HAP-1 (cell line): ENCODE results near the gene BOD1.

Experiments used
- DNase-seq, 2 experiments: peaks; one replicate each; pipeline ENCODE4 v3.0.0-alpha.2; 2016 to 2020; ENCODE audit warnings: low spot score in 2 of 2
- H3K27me3 ChIP-seq: fragments of 250-450 bp; sonication (Bioruptor Pico); 2 replicates; pipeline ENCODE4 v1.5.1; 2020; ENCODE audit warnings: low read depth, mild to moderate bottlenecking, moderate library complexity
- H3K36me3 ChIP-seq: fragments of 250-450 bp; sonication (Bioruptor Pico); replicated peaks from 2 replicates; pipeline ENCODE4 v1.5.1; 2020; ENCODE audit warnings: mild to moderate bottlenecking
- H3K4me1 ChIP-seq: fragments of 250-450 bp; sonication (Bioruptor Pico); 2 replicates; pipeline ENCODE4 v1.5.1; 2020; ENCODE audit warnings: mild to moderate bottlenecking
- H3K4me3 ChIP-seq: fragments of 250-450 bp; sonication (Bioruptor Pico); 2 replicates; pipeline ENCODE4 v1.5.1; 2020; ENCODE audit warnings: mild to moderate bottlenecking, moderate library complexity
- H3K9me3 ChIP-seq: fragments of 250-450 bp; sonication (Bioruptor Pico); 2 replicates; pipeline ENCODE4 v1.5.1; 2020; ENCODE audit warnings: mild to moderate bottlenecking, moderate library complexity
- in situ Hi-C: fragments of 300-500 bp; cut with MboI; formaldehyde crosslinking; loops from 3 replicates; pipeline ENCODE4 v1.14.3; 2020; ENCODE audit warnings: low sequenced_read_pairs, inconsistent platforms, mixed read lengths

The BOD1 gene

GRCh38 chr5:173616577-173617118, at the start of gene BOD1:
Gene BOD1, minus strand, starts transcription at chr5:173616650. Its CDS starts 214 bp downstream, at chr5:173616436.
- in situ Hi-C loops: no loop called here
- Histone ChIP-seq H3K4me1 (peaks cover 17% of the 10 kb centered on the region), H3K36me3 (peaks cover 24% of the 10 kb centered on the region), H3K9me3 (no peaks in the 10 kb centered on the region), H3K27me3 (no peaks in the 10 kb centered on the region), H3K4me3 (peak within 1 kb of the TSS; percentile 80)
- peak; percentile 95 to 97 for DNase-seq

- H3K9me3 ChIP-seq: no peaks in the 10 kb centered on the region
- in situ Hi-C loops: no loop called here
- no peak for DNase-seq
- no peaks in the 10 kb centered on the region for H3K4me1 ChIP-seq
- H3K27me3 ChIP-seq: no peaks in the 10 kb centered on the region
- no peaks in the 10 kb centered on the region for H3K36me3 ChIP-seq
- H3K4me3 ChIP-seq: no peak overlapping the region
These were observed 48.9 kb upstream of the BOD1 start for GRCh38 chr5:173665326-173665725.

- in situ Hi-C loops: no loop called here
- Histone ChIP-seq H3K36me3 (no peaks in the 10 kb centered on the region), H3K27me3 (no peaks in the 10 kb centered on the region), H3K9me3 (no peaks in the 10 kb centered on the region), H3K4me3 (no peak overlapping the region), H3K4me1 (no peaks in the 10 kb centered on the region)
- DNase-seq: no peak
These were observed 47.7 kb upstream of the BOD1 start for GRCh38 chr5:173664154-173664526.

GRCh38 chr5:173663352-173664153, 47.1 kb upstream of the BOD1 start:
- in situ Hi-C loops: no loop called here
- no peaks in the 10 kb centered on the region for H3K36me3 ChIP-seq
- no peaks in the 10 kb centered on the region for H3K27me3 ChIP-seq
- no peaks in the 10 kb centered on the region for H3K4me1 ChIP-seq
- no peaks in the 10 kb centered on the region for H3K9me3 ChIP-seq
- no peak overlapping the region for H3K4me3 ChIP-seq
- DNase-seq: no peak

- no peak overlapping the region for H3K4me3 ChIP-seq
- no peaks in the 10 kb centered on the region for H3K9me3 ChIP-seq
- H3K36me3 ChIP-seq: no peaks in the 10 kb centered on the region
- DNase-seq: no peak
- H3K4me1 ChIP-seq: no peaks in the 10 kb centered on the region
- no peaks in the 10 kb centered on the region for H3K27me3 ChIP-seq
- in situ Hi-C loops: no loop called here
These were observed 46.3 kb upstream of the BOD1 start for GRCh38 chr5:173662581-173663351.

GRCh38 chr5:173660481-173661280, 44.2 kb upstream of the BOD1 start:
- Histone ChIP-seq H3K4me3 (no peak overlapping the region), H3K9me3 (no peaks in the 10 kb centered on the region), H3K27me3 (no peaks in the 10 kb centered on the region), H3K36me3 (no peaks in the 10 kb centered on the region), H3K4me1 (no peaks in the 10 kb centered on the region)
- no peak for DNase-seq
- in situ Hi-C loops: no loop called here

GRCh38 chr5:173659423-173659822, 43.0 kb upstream of the BOD1 start:
- Histone ChIP-seq H3K27me3 (no peaks in the 10 kb centered on the region), H3K4me1 (no peaks in the 10 kb centered on the region), H3K9me3 (no peaks in the 10 kb centered on the region), H3K4me3 (no peak overlapping the region), H3K36me3 (no peaks in the 10 kb centered on the region)
- in situ Hi-C loops: no loop called here
- DNase-seq: no peak

- Histone ChIP-seq H3K4me1 (no peaks in the 10 kb centered on the region), H3K27me3 (no peaks in the 10 kb centered on the region), H3K4me3 (no peak overlapping the region), H3K9me3 (no peaks in the 10 kb centered on the region), H3K36me3 (no peaks in the 10 kb centered on the region)
- in situ Hi-C loops: no loop called here
- DNase-seq: no peak
These were observed 41.4 kb upstream of the BOD1 start for GRCh38 chr5:173657741-173658356.

GRCh38 chr5:173655196-173655797, 38.8 kb upstream of the BOD1 start:
- Histone ChIP-seq H3K4me3 (no peak overlapping the region), H3K9me3 (no peaks in the 10 kb centered on the region; the same call in 1 of the 2 replicates), H3K4me1 (no peaks in the 10 kb centered on the region), H3K36me3 (no peaks in the 10 kb centered on the region), H3K27me3 (no peaks in the 10 kb centered on the region)
- no peak for DNase-seq
- in situ Hi-C loops: no loop called here

- no peaks in the 10 kb centered on the region for H3K36me3 ChIP-seq
- H3K9me3 ChIP-seq: no peaks in the 10 kb centered on the region; the same call in 1 of the 2 replicates
- no peaks in the 10 kb centered on the region for H3K4me1 ChIP-seq
- DNase-seq: no peak
- no peaks in the 10 kb centered on the region for H3K27me3 ChIP-seq
- no peak overlapping the region for H3K4me3 ChIP-seq
- in situ Hi-C loops: no loop called here
These were observed 37.5 kb upstream of the BOD1 start for GRCh38 chr5:173653822-173654523.

GRCh38 chr5:173648308-173648866, 31.9 kb upstream of the BOD1 start:
- Histone ChIP-seq H3K4me3 (no peak overlapping the region), H3K36me3 (no peaks in the 10 kb centered on the region), H3K4me1 (no peaks in the 10 kb centered on the region), H3K27me3 (no peaks in the 10 kb centered on the region), H3K9me3 (no peaks in the 10 kb centered on the region; the same call in 1 of the 2 replicates)
- in situ Hi-C loops: no loop called here
- DNase-seq: no peak

- H3K4me1 ChIP-seq: no peaks in the 10 kb centered on the region
- H3K4me3 ChIP-seq: no peak overlapping the region
- in situ Hi-C loops: no loop called here
- no peak for DNase-seq
- H3K27me3 ChIP-seq: no peaks in the 10 kb centered on the region
- no peaks in the 10 kb centered on the region for H3K36me3 ChIP-seq
- H3K9me3 ChIP-seq: no peaks in the 10 kb centered on the region; the same call in 1 of the 2 replicates
These were observed 30.2 kb upstream of the BOD1 start for GRCh38 chr5:173646692-173647091.
